DMS53 (cell line): Measurements from ENCODE around the gene LRRC23.
"Not testable (repeated sequence)": the region's sequence is repeated elsewhere in the genome, so short reads cannot be mapped to it uniquely, and the experiment has no call there.

Experiments used
- DNase-seq: peaks from one replicate; lab custom pipeline; 2025; lab: John Stamatoyannopoulos, UW

The LRRC23 gene

DNA sequence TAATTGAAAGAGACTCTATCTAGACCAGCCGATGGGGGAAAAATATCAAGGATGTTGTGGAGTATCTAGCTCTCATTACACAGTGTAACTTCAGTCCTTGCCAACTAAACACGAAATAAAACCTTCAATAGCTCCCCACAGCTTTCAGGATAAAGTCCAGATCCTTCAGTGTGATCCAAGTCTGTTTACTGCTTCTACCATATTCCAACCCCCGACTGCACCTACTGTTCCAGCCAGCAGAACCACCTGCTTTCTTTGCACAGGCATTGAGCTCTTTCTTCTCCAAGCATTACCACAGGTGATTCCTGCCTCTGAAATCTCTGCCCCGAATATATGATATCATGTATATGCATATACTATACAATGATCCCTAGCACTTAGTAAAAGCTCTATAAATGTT lies 2.2 kb upstream of the LRRC23 start:
- no peak for DNase-seq

DNA sequence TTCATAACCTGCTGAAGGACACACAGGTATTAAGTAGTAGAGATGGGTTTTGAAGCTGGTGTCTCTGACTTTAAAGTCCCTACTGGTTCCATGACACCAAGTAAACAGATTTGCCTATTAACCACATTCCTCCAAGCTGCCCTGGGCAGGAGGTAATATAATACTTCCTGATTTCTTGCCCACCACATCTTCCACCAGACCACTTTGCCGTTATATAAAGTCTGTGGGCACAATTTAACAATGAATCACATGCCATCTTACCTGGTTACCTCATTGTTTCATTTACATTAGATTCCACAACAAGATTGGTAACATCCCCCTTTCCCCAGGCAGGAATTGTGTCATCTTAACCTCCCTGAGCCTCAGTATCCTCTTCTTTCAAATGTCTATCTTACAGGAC lies 900 bp upstream of the LRRC23 start:
- peak; percentile 60 for DNase-seq

DNA sequence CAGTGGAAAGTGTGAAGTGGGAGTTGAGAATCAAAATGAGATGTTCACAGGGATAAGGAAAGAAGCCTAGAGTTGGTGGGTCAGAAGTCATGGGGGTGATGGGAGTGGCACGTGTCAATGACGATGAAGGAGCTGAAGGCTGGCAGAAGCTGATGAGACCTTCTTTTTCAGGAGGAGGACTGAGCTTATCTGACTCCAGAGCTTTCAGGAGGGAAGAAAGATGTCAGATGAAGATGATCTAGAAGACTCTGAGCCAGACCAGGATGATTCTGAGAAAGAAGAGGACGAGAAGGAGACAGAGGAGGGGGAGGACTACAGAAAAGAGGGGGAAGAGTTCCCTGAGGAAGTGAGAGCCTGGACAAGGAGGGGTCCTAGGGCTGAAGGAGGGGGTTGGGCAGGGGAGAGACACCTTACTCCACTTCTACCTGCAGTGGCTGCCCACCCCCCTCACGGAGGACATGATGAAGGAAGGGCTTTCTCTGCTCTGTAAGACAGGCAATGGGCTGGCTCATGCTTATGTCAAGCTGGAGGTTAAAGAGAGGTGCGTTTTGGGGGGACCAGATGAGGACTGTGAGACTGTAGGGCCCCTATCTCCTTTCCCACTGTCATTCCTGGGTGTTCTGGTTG lies 905 bp downstream of the LRRC23 start:
- DNase-seq: no peak

DNA sequence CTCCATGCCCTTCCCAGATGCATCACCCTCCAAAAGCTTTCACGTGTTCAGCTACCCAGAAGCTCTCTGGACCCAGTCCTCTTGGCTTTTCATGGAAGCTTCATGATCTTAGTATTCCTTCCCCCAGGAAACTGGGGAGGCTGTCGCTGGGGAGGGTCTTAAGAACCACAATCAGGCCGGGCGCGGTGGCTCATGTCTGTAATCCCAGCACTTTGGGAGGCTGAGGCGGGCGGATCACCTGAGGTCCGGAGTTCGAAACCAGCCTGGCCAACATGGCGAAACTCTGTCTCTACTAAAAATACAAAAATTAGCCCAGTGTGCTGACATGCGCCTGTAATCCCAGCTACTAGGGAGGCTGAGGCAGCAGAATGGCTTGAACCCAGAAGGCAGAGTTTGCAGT lies 3.5 kb downstream of the LRRC23 start:
- DNase-seq: not testable (repeated sequence)

DNA sequence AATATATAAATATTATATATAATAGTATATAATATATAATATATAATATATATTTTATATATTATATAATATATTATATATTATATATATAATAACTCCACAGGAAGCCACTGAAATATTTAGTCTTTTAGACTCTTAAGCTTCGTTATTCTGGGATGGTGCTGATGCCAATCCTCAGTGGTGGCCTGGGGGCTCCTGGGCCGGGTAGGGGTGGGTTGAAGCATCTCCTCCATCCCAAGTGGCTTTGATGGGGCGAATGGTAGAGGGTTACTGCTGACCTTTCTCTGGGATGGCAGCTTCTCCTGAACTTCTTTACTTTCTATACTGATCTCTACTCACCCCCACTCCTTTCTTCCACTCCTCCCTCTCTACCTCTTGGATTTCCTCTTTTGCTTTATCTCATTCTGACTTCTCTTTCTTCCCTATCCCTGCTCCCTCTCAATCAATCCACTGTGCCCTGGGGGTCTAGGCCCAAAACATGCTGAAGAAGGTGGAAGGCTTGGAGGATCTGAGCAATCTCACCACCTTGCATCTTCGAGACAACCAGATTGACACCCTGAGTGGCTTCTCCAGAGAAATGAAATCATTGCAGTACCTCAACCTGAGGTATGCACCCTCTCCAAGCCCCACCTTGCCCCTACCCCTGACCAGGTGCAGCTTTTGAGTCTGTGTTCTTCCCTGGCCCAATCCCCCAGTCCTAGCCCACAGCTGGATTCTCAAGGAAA lies 5.0 kb downstream of the LRRC23 start:
- no peak for DNase-seq

DNA sequence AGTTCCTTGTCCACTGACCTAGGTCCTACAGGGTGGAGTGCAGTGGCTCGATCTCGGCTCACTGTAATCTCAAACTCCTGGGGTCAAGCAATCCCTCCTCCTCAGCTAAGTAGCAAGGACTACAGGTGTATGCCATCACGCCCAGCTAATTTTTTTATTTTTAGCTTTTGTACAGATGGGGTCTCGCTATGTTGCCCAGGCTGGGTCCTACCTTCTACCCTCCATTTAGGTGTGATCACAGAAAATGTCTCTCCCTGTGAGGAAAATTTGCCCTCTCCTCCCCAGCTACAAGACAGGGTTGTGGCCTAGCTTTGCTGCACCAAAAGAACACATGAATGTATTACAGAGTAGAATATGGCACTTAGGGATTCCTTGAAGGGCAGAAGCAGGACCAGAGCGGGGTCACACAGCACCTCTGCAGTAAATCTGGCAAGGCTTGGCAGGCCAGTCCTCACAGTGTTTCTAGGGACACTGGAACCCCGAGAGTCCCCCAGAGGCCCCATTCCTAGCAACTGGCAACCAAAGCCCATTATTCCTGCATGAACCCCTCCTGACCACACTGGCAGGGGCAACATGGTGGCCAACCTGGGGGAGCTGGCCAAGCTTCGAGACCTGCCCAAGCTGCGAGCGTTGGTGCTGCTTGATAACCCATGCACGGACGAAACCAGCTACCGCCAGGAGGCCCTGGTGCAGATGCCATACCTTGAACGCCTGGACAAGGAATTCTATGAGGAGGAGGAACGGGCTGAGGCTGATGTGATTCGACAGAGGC lies 7.7 kb downstream of the LRRC23 start:
- DNase-seq: no peak

DNA sequence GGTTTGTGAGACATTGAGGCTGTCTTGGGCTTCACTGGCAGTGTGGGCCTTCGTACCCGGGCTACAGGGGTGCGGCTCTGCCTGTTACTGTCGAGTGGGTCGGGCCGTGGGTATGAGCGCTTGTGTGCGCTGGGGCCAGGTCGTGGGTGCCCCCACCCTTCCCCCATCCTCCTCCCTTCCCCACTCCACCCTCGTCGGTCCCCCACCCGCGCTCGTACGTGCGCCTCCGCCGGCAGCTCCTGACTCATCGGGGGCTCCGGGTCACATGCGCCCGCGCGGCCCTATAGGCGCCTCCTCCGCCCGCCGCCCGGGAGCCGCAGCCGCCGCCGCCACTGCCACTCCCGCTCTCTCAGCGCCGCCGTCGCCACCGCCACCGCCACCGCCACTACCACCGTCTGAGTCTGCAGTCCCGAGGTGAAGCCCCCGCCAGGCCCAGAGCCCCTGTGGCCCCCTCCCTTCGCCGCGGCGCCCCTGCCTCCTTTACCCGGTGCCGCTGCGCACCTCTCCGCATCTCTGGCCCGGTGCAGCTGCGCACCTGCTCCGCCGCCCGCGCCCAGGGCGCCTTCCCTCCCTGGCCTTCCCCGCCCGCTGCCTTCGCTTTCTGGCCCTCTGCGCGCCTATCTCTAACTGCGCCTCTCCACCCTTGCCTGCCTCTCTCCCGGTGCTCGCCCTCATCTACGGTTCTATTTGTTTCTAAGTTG lies 9.8 kb downstream of the LRRC23 start, which contains the start of gene ENO2:
Gene ENO2, plus strand, starts transcription at position 335 of the 701 bp plus-strand sequence. CDS start 1,253 bp downstream, outside the sequence.
- peak; percentile 88 for DNase-seq

DNA sequence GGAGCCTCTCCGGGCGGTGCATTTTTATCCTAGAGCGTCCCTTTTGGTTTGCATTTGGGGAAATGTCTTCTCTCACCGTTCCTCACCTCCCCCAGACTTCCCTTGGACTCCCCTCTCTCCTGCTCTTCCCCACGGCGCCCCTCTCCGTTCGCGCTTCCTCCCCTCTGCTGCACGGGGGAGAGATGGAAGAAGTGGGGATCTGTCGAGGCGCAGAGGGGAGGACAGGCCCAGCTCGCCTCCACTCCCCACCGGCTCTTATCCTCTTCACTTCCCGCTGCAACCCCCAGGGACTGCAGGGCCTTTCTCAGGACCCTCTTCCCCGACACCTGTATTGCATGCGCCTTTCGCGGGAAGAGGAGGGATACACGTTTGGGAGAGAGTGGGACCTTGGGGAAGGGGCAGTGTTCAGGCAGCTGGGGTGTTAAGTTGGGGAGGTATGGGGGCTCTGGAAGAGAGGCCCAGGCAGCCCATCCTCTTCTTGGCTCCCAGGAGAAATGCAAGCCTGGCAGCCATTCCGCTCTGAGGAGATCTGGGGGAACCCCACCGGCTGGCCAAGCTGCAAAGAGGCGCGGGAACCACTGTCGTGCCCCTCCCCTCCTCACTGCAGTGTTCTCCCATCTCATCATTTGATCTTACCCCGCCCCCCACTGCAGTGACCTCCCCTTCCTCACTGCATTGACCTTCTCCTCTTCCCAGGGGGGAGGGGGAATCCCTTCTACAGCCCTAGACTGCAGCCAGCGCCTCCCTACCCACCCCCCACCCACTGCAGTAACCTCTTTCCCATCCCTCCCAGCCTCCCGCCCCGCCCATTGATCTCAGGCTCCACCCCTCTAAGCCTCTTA lies 10.5 kb downstream of the LRRC23 start:
- DNase-seq: peak; percentile 65

DNA sequence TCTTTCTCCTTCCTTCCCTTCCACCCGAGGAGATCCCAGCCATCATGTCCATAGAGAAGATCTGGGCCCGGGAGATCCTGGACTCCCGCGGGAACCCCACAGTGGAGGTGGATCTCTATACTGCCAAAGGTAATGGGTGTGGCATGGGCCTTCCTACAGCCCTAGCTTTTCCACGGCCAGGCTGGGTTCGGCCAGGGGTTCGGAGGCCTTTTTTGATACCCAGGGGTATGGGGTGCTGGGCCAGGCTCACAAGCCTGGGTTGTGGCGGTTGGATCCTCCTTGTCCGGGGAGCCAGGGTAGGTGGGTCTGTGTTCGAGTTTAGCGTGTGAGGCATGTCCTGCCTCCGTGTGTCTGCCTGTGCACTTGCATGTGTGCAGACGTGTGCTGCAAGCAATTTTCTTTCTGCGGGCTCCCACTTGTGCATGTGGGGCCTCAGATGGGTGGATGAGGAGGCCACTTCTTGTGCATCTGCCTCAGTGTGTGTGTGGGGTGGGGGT lies 11.2 kb downstream of the LRRC23 start:
- DNase-seq: no peak

DNA sequence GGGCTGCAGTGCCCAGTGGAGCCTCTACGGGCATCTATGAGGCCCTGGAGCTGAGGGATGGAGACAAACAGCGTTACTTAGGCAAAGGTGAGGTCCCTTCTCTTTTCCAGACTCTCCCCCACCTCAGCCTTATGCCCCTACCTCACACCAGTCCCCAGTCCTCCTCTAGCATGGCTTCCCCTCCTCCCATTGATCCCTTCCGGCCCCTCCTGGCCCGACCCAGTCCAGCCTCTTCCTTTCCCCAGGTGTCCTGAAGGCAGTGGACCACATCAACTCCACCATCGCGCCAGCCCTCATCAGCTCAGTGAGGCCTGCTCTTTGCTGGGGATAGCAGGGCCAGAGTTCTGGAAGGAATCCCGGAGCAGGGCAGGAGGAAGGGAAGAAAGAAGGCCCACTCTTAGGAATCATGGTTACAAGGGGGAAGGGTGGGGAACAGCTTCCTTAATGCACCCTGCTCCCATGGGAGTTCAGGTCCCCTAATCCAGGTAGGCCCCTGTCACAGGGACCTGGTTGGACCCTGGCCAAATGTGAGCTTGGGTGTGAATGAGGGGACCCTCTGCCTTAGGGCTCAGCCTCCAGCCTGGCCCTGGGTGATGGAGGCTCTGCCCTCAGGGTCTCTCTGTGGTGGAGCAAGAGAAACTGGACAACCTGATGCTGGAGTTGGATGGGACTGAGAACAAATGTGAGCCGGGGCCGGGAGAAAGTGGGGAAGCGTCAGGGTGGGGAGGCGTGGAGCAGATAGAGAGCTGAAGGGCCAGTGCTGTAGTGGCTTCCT lies 12.0 kb downstream of the LRRC23 start:
- DNase-seq: no peak

DNA sequence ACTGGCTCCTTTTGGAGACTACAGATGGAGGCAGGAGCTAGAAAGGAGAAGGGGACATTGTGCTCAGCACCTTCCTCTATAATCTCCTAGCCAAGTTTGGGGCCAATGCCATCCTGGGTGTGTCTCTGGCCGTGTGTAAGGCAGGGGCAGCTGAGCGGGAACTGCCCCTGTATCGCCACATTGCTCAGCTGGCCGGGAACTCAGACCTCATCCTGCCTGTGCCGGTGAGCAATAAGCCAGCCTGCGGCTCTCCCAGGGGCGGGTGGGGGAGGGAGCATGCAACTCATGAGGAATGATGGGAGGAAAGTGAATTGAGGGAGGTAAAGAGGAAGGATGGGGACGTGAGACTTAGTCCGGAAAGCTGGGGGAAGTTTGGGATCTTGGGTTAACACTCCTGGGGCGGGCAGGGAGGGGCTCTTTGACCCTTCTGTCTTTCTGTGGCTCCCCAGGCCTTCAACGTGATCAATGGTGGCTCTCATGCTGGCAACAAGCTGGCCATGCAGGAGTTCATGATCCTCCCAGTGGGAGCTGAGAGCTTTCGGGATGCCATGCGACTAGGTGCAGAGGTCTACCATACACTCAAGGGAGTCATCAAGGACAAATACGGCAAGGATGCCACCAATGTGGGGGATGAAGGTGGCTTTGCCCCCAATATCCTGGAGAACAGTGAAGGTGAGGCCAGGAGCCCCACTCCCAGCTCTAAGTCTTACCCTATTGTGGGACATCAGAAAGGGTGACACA lies 13.0 kb downstream of the LRRC23 start:
- DNase-seq: no peak

DNA sequence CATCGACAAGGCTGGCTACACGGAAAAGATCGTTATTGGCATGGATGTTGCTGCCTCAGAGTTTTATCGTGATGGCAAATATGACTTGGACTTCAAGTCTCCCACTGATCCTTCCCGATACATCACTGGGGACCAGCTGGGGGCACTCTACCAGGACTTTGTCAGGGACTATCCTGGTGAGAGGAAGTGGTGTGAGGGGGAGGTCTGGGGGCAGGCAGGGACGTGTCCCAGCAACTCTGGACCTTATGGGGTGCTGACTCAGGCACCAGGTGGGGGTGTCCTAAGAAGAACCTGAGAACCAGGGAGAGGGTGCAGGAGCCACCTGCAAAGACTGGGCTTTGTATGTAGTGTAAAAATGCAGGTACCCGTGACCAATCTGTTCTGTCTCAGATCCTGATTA lies 15.0 kb downstream of the LRRC23 start:
- DNase-seq: no peak

DNA sequence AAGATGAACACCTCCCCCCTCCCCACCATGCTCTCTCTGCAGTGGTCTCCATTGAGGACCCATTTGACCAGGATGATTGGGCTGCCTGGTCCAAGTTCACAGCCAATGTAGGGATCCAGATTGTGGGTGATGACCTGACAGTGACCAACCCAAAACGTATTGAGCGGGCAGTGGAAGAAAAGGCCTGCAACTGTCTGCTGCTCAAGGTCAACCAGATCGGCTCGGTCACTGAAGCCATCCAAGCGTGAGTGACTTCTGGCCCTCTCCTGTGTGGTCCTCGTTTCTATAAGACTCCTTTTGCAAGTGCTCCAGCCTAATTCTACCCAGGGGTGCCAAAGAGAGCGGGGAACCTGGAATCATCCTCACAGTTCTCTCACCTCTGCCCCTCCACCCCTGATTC lies 16.9 kb downstream of the LRRC23 start:
- no peak for DNase-seq

DNA sequence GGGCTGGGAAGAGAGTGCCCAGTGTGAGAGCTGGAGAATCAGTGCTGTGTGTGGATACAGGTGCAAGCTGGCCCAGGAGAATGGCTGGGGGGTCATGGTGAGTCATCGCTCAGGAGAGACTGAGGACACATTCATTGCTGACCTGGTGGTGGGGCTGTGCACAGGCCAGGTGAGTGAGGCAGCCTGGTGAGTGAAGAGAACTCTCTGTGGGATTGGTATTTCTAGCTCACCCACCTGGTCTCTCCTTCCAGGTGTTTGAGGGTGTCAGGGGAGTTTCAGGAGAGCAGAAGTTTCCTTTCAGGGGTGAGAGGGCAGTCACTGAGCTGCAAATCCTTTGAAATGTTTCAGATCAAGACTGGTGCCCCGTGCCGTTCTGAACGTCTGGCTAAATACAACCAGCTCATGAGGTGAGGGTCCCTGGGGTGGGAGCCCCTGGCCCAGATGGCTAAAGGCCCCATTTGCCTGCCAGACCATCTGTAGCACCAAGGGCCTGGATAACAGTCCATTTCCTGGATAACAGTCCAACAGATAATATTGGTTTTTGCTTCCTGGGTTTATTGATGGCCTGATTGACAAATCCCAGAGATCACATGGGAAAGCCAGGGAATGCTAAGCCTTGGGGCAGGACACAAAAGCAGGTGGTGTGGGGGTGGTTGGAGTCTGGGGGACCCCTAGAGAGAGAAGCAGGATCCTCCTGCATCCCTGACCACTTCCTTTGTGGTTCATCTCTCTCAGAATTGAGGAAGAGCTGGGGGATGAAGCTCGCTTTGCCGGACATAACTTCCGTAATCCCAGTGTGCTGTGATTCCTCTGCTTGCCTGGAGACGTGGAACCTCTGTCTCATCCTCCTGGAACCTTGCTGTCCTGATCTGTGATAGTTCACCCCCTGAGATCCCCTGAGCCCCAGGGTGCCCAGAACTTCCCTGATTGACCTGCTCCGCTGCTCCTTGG lies 17.6 kb downstream of the LRRC23 start:
- peak; percentile 75 for DNase-seq

DNA sequence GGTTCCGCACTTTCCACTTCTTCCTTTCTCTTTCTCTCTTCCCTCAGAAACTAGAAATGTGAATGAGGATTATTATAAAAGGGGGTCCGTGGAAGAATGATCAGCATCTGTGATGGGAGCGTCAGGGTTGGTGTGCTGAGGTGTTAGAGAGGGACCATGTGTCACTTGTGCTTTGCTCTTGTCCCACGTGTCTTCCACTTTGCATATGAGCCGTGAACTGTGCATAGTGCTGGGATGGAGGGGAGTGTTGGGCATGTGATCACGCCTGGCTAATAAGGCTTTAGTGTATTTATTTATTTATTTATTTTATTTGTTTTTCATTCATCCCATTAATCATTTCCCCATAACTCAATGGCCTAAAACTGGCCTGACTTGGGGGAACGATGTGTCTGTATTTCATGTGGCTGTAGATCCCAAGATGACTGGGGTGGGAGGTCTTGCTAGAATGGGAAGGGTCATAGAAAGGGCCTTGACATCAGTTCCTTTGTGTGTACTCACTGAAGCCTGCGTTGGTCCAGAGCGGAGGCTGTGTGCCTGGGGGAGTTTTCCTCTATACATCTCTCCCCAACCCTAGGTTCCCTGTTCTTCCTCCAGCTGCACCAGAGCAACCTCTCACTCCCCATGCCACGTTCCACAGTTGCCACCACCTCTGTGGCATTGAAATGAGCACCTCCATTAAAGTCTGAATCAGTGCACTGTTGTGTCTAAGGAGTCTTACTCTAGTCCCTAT lies 18.5 kb downstream of the LRRC23 start:
- DNase-seq: no peak

DNA sequence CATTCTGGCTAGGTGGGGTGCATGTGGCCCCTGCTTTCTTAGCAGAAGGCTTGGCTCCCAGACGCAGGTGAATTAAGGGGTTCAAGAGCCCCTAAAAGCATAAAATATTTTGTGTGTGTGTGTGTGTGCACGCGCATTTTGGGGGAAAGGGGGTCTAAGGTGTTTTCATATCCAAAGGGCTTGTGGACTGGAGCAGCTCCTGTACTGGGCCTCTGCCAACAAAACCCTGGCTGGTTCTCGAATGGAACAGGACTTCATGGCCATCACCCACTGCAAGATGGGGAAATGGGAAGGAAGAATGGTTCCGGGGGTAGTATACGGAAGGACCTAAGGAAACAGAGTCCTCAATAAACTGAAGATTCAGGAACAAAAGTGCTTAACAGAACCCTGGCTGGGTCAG lies 19.2 kb downstream of the LRRC23 start:
- no peak for DNase-seq

DNA sequence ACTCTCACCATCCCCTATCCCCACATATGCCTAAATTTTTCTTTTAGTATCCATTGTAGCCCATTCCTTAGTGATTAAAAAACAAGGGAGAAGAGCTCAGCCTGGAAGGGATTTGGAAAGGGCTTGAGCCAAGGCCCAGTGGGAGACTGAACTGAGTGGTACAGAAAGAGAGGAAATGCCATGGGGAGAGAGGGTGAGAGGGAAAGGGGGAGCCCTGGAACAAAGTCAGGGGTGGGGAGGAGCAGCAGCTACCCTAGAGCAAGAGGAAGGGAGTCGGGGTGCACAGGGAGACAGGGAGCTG lies 20.6 kb downstream of the LRRC23 start:
- DNase-seq: peak; percentile 71
